Gastroesophageal sphincter (tissue), 3 donors: ENCODE measurements around the gene SMIM34.
"Not testable (repeated sequence)": the region's sequence is repeated elsewhere in the genome, so short reads cannot be mapped to it uniquely, and the experiment has no call there.

Experiments used
- CTCF ChIP-seq, 4 experiments: fragments of 200-600 bp in 2 of 4; fragments of 450-650 bp in 2 of 4; sonication (generic) in 1 of 4; IDR thresholded peaks; one replicate each; pipeline ENCODE4 v1.5.1; 2017 to 2019; ENCODE audit warnings: antibody characterized with exemption in 4 of 4, mild to moderate bottlenecking in 2 of 4, moderate library complexity in 2 of 4
- EP300 ChIP-seq: sonication (generic); formaldehyde crosslinking; IDR thresholded peaks from one replicate; pipeline ENCODE4 v1.6.1; 2017; ENCODE audit warnings: antibody characterized with exemption, mild to moderate bottlenecking
- POLR2A ChIP-seq, 2 donors: fragments of 450-650 bp; IDR thresholded peaks; one replicate each; pipeline ENCODE4 v1.6.1; 2017; ENCODE audit warnings: antibody characterized with exemption in 2 of 2, mild to moderate bottlenecking in 2 of 2, moderate library complexity in 1 of 2
- POLR2AphosphoS5 ChIP-seq: sonication (generic); formaldehyde crosslinking; IDR thresholded peaks from one replicate; pipeline ENCODE4 v1.6.1; 2017; ENCODE audit warnings: antibody characterized with exemption

- not testable (repeated sequence) for TF ChIP-seq POLR2AphosphoS5; EP300; CTCF (IDR thresholded peaks at IDR 0.05); POLR2A (IDR thresholded peaks at IDR 0.05)
Measured at GRCh38 chr21:34375619-34375972, 48.2 kb downstream of the SMIM34 start.
